ENCODE results near the gene SLC41A3. TPM values are rescaled to one million over a fixed set of nuclear protein-coding genes. Genes with fewer than 3 reads are reported as not detected.
"Not testable (repeated sequence)": the region's sequence is repeated elsewhere in the genome, so short reads cannot be mapped to it uniquely, and the experiment has no call there.

SLC41A3 gene
- polyA plus RNA-seq, 1 donor, result 47.0 TPM

- no peak for DNase-seq (ENCODE audit: low read depth)
Measured at GRCh38 chr3:125958511-125959316, 125.2 kb downstream of the SLC41A3 start.

- DNase-seq (ENCODE audit: low read depth), result no peak
Measured at GRCh38 chr3:125957674-125958510, 126.0 kb downstream of the SLC41A3 start.

GRCh38 chr3:125957020-125957419 is 126.9 kb downstream of the SLC41A3 start:
- DNase-seq (ENCODE audit: low read depth), result not testable (repeated sequence)

Other genes with a start within 250 kb of the SLC41A3 start
- 0.29 TPM for gene ROPN1B, start 114.9 kb downstream of the SLC41A3 start, polyA plus RNA-seq (ENCODE audit: insufficient read length)
- 0.22 TPM for gene ALDH1L1, start 96.5 kb upstream of the SLC41A3 start, polyA plus RNA-seq (ENCODE audit: insufficient read length)